ENCODE results near the gene IKBKE. TPM values are rescaled to one million over a fixed set of nuclear protein-coding genes. Genes with fewer than 3 reads are reported as not detected.
A peak's percentile ranks its signal among the peaks of the same experiment; 100 is the strongest.

IKBKE gene
- total and polyA plus RNA-seq, 2 donors from 2014 or later = 3.4 to 14.5 TPM

- no peak for DNase-seq
- no peak for TF ChIP-seq CTCF (IDR thresholded peaks at IDR 0.05; ENCODE audit: borderline replicate concordance, extremely low read depth, insufficient read depth)
- no peak for FAIRE-seq
- Histone ChIP-seq H3K9me3 (ENCODE audit: control insufficient read depth in 2 of 3, insufficient read depth in 1 of 3, low read length in 3 of 3) (no peaks in the 10 kb centered on the region), H3K4me1 (ENCODE audit: control insufficient read depth in 2 of 3, insufficient read depth in 2 of 3, low read depth in 1 of 3, low read length in 3 of 3) (peaks cover 0 to 16% (median 0%) of the 10 kb centered on the region in 3 donors), H3K27me3 (ENCODE audit: control insufficient read depth, insufficient read depth, low read length) (no peaks in the 10 kb centered on the region), H3K9ac (ENCODE audit: low read length in 3 of 3) (no peak overlapping the region), H3K36me3 (ENCODE audit: control insufficient read depth in 2 of 3, insufficient read depth in 3 of 3, low read length in 3 of 3) (no peaks in the 10 kb centered on the region), H3K27ac (ENCODE audit: low read depth in 2 of 2, low read length in 2 of 2) (no peak overlapping the region), H3K4me3 (ENCODE audit: low read length in 3 of 3) (no peak overlapping the region)
- intact Hi-C loops (cut with DNase I) = no loop called here
These were observed 17.7 kb downstream of the IKBKE start for GRCh38 chr1:206487970-206488369.

- intact Hi-C loops (cut with DNase I) = no loop called here
- Histone ChIP-seq H3K27me3 (ENCODE audit: control insufficient read depth, insufficient read depth, low read length) (no peaks in the 10 kb centered on the region), H3K9me3 (ENCODE audit: control insufficient read depth in 2 of 3, insufficient read depth in 1 of 3, low read length in 3 of 3) (no peaks in the 10 kb centered on the region), H3K4me3 (ENCODE audit: low read length in 3 of 3) (no peak overlapping the region), H3K9ac (ENCODE audit: low read length in 3 of 3) (no peak overlapping the region), H3K36me3 (ENCODE audit: control insufficient read depth in 2 of 3, insufficient read depth in 3 of 3, low read length in 3 of 3) (no peaks in the 10 kb centered on the region), H3K4me1 (ENCODE audit: control insufficient read depth in 2 of 3, insufficient read depth in 2 of 3, low read depth in 1 of 3, low read length in 3 of 3) (peaks cover 0 to 16% (median 0%) of the 10 kb centered on the region in 3 donors), H3K27ac (ENCODE audit: low read depth in 2 of 2, low read length in 2 of 2) (no peak overlapping the region)
- no peak for TF ChIP-seq CTCF (IDR thresholded peaks at IDR 0.05; ENCODE audit: borderline replicate concordance, extremely low read depth, insufficient read depth)
- FAIRE-seq (no peak), DNase-seq (no peak)
These were observed 18.2 kb downstream of the IKBKE start for GRCh38 chr1:206488466-206488865.

- intact Hi-C loops (cut with DNase I) = loop anchor here (5.0 kb wide), 1 partner anchor 92 kb away; no protein-coding TSS in a partner anchor
- DNase-seq (peak; percentile 83 to 89 (median 88)), FAIRE-seq (no peak)
- no peak overlapping the region for H3K27ac ChIP-seq (ENCODE audit: low read depth in 2 of 2, low read length in 2 of 2)
- H3K36me3 ChIP-seq (ENCODE audit: control insufficient read depth in 2 of 3, insufficient read depth in 3 of 3, low read length in 3 of 3) = no peaks in the 10 kb centered on the region
- H3K27me3 ChIP-seq (ENCODE audit: control insufficient read depth, insufficient read depth, low read length) = no peaks in the 10 kb centered on the region
- H3K4me3 ChIP-seq (ENCODE audit: low read length in 3 of 3) = no peak overlapping the region
- no peaks in the 10 kb centered on the region for H3K9me3 ChIP-seq (ENCODE audit: control insufficient read depth in 2 of 3, insufficient read depth in 1 of 3, low read length in 3 of 3)
- H3K4me1 ChIP-seq (ENCODE audit: control insufficient read depth in 2 of 3, insufficient read depth in 2 of 3, low read depth in 1 of 3, low read length in 3 of 3) = peaks cover 0 to 19% (median 0%) of the 10 kb centered on the region in 3 donors
- H3K9ac ChIP-seq (ENCODE audit: low read length in 3 of 3) = no peak overlapping the region
- TF ChIP-seq CTCF (IDR thresholded peaks at IDR 0.05; ENCODE audit: borderline replicate concordance, extremely low read depth, insufficient read depth) = peak; percentile 96
These were observed 19.9 kb downstream of the IKBKE start for GRCh38 chr1:206489980-206490770.
